D341Med (cell line): ENCODE results near the gene GRM7.

Source experiments
- DNase-seq: peaks from one replicate; pipeline ENCODE4 v3.0.0; 2012; ENCODE audit warnings: low spot score

The GRM7 gene

DNA sequence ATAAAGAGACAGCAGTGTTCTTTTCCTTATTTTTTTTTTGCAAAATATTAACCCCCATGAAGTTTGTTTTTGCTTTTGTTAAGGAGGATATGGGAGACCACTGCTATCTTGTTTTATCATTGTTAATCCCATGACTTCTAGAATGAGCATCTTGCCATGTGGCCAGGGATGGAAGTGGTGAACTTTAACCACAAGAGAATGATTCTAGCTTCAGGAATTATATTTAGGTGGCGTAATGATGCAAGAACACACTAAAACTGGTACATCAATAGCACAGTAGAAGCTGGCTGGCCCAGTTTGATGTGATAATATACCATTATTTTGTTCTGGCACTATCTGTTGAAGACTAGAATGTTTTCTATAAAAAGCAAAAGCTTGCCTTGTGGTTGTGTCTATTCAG, 720.9 kb downstream of the GRM7 start:
- no peak for DNase-seq

DNA sequence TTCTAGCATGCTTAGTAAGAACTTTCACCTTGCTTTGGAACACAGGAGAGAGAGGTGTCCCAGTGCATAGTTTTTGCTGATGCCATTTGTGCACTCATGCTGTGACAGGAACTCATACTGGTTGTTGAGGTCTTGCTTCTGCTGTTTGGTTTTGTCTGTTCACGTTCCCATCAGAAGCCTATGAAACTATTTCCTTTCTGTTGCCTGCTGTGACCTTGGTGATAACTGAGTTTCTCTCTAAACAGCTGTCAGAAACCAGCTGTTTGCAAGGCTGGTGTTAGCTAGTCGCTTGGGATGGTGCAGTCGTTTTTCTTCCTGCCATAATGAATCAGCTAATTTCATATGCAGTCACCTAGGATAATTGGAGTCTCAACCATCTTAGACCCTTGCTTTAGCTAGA, 724.1 kb downstream of the GRM7 start:
- DNase-seq = no peak

DNA sequence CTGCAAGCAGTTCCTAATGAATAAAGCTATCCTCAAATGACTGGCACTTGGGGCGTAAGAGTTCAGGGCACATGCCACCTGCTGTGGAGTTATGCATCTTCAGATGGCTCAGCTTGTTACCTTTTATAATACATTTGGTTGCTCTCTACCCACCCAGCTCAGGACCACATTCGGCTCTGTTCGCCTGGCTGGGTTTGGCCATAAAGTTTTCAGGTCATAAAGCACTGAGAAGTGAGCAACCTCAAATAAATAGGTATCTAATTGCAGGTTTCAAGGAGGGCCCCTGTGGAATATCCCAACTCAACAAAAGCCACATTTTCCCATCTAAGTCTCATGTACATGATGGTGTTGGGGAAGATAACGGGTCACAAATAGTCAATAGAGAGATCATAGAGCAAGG, 727.3 kb downstream of the GRM7 start:
- DNase-seq = no peak

DNA sequence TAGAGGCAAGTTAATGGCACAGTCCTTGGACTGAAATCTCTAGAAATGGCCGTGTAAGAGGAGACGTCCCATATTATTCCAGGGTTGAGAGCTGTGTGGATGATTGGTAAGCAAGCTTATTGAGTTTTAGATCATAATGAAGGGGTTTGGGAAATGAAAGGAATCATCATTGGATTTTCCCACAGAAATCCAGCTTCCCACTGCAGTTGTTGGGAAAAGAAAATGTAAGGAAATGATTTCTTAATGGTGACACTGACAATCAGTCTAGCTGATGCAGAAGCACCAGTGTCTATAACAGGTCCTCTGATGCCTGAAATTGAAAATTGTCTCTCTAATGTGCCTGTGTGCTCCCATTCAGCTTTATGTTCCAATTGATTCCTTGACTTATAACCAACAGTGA, 728.6 kb downstream of the GRM7 start:
- DNase-seq = no peak

DNA sequence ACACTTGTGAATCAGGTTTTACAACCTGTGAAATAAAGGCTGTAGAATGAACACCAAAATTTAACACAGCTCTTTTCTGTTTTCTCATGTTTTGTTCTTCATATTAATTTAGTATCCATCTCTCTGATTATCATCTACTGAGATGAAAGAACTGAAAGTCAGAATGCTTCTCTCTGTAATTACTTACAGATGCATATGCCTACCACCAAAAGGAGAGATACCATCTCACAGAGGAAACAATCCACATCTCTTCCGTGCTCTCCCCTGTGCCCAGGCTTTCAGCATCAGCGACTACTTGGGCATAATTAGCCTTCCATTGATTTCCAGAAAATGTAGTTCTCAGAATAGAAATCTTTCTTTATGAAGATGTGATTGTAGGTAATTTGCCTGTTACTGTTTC, 741.4 kb downstream of the GRM7 start:
- DNase-seq = no peak

DNA sequence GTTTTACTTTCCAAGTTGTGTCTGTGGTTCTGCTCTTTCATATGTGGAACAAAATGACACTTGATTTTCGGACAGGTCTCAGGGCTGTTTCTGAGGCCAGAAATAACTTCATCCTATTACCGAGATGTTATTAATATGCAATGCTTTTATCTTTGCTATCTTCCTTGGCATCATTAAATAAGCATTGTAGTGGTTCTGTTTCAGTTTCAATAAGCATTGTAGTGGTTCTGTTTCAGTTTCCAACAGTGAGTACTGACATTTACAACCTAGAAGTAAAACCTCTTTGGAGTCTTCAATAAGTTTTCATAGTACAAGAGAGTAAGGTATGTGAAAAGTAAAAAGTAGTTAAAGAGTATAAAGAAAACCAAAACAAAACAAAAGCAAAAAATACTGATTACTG, 746.2 kb downstream of the GRM7 start:
- DNase-seq = no peak

DNA sequence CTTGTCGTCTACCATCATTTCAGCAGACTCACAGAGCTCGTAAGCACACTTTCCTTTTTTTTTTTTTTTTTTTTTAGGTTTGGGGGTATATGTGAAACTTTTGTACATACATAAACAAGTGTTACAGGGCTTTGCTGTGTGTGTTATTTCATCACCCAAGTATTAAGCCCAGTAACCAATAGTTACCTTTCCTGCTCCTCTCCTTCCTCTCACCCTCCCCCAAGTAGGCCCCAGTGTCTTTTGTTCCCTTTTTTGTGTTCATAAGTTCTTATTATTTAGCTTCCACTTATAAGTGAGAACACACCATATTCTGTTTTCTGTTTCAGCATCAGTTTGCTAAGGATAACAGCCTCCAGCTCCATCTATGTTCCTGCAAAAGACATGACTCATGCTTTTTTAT, 746.8 kb downstream of the GRM7 start:
- no peak for DNase-seq

DNA sequence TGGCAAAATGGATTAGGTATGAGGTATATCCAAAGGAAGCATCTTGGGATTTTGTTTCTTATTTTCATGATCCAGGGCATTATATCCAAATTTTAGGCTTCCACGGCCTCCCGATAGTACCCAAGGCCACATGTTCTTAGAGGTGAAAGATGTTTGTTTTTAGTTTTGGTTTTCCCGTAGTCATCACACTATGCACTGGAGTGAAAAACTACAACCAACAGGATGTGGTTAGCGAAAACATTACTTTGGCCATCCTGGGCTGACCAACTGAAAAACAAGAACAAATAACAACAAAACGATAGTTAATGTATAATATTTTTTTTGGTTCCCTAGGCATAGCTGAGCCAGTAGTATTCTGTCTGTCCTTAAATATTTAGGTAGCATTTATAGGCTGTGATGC, 749.7 kb downstream of the GRM7 start:
- DNase-seq = no peak

DNA sequence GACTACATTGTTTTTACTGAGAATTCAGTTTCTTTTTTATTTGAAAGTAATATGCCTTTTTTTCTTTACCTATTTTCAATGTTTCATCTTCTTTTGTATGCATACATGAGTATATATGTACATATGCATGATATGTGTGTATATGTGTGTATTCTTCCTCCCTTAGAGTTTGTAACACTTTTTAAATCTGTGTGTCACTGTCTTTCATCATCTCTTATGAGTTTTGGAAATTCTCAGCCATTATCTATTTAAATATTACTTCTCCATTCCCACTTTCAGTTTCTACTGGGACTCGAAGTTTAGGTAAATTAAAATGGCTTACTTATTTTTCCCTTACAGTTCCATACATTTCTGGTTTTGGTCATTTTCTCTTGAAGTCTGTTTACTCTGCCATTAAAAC, 754.1 kb downstream of the GRM7 start:
- DNase-seq = no peak

DNA sequence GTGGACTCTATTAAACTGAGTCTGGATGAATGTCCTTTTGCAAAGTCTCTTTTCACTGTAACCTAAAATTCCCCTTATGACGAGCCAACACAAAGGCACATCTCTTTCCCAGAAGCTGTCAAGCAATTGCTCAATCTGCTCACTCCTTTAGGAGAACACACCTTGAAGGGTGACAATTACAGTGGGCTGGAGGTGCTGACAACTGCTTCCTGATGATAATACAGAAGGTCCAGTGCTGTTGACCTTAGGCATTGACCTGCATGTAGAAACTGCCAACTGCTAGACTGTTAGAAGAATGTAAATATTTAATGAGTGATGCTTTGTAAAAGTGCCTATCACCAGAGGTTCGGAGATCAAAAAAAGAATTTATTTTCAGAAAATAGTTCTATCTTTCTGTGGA, 757.7 kb downstream of the GRM7 start:
- no peak for DNase-seq

DNA sequence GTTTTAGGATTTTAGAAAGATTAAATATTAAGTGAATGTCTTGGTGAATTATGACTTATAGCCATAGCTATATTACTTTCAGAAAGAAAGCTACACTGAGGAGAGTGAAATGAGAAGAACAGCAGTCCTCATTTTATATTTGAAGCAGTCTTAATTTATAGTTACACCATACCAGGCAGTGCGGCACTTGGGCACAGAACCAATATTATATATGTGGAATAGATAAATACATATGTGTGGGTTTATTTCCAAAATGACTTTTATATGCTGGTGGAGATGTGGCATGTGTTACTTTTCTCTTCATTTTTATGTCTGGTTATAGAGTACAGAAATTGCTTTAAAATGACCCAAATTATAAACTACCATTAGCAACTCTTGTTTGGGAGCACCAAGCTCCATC, 759.5 kb downstream of the GRM7 start:
- no peak for DNase-seq

DNA sequence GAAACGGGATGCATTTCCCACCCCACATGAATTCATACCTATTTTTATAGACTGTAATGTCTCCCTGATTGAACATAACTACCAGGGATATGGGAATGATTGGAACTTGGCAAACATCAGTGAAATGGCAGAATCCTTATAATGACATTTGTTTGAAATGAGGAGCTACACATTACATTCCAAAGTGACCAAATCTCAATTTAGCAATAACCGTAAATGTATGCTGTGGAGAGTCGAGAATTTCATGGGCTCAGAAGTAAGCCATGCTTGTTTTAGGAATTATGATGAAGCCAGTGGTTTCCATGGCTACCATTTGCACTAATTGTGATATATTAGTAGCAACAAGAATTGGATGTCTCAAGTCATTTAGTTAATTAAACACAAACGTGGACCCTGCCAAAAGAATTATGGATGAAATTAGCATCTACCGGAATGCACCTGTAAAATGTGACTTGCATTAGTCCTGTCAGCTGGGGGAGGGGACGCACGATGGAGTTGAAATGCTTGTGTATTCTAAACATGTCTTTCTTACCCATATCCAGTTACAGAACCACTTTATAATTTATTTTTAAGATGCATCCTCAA, 760.2 kb downstream of the GRM7 start:
- DNase-seq = no peak

DNA sequence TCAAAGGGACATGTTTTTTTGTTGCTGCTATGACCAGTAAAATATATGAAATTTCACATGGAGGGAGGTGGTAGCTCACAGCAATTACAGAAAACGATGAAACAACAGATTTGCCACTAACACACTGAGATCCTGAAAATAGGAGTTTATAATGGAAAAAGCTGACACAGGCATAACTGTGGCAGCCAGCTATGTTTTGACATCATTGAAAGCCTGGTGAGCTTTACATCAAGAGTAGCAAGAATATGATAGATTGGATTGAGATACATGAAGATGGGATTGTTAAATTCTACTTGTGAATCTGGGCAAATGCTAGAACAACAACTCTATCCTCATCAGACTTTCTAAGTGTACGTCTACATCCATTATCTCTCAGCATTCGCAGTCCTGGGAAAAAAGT, 760.7 kb downstream of the GRM7 start:
- no peak for DNase-seq

DNA sequence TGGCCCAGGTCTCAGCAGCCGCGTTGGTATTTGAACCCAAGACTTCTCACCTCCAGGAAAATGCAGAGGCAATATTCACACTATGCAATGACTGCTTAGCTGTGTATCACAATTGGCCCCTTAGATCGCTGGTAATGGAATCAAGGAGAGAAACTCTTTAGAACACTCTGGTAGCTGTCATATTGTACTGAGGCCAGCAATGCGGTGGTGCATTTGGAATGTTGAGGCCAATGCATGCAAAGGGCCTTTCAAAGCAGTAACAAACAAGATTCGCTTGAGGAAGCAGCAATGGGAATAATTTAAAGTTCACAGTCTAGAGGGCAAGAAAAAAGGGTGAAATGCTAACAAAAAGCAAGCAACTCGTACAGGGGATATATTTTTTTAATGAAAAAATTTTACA, 764.1 kb downstream of the GRM7 start:
- no peak for DNase-seq

DNA sequence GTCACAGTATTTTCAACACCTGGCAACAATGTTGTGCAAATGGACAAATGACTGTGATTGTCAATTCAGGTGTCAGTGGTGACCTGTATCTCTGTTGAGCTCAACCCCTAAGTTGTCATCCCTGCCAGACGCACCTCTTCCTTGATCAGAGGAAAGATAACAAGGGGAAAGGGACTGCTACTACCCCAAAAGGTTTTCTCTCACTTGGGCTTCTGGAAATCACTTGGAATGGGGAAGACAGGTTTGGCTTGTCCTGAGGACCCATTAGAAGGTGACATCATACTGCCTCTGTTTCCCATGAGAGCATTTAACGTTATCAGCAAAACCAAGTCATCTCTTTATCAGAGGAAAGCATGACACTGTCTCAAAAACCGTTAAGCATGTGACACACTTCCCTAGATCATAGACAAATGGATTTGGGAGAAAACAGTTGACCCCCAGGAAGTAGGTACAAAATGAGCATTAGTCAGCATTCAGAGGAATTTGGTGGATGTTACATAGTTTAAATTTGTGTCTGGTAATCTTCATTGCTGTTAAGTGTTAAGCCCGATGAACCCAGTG, 769.5 kb downstream of the GRM7 start:
- DNase-seq = no peak

DNA sequence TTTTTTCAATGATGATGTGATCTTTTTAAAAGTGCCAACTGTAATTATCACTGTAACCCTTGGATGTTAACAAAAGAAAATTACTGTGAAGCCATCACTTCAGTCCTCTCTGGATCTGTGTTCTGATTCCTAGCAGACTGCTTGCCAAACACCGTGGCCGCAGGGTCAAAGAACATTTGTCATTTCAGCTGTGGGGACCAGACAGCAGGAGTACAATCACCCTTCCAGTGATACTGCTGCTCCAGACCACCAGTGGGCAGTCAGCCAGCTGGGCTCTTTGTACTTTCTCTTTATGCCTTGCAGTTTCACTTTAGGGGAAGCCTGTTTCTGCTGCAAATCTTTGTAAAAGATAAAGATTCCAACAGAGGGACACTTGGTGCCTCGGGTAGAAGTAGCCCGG, 770.0 kb downstream of the GRM7 start:
- DNase-seq = no peak

DNA sequence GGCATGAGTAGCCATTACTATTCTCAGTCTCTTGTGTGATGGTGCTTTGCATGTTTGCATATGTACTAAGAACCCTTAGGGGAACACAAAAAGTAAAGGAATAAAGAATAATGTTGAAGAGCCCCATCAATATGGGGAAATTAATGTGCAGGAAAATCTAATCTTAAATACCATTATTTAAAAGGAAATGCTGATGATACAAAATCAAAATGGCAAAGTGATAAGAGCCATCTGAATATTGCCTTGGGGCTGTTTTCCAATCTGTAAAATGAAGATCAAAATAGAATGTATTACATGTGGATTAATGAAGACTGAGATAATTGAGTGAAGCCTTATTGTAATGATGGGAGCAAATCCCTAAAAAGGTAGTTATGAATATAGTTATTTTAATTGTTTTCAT, 771.4 kb downstream of the GRM7 start:
- no peak for DNase-seq

DNA sequence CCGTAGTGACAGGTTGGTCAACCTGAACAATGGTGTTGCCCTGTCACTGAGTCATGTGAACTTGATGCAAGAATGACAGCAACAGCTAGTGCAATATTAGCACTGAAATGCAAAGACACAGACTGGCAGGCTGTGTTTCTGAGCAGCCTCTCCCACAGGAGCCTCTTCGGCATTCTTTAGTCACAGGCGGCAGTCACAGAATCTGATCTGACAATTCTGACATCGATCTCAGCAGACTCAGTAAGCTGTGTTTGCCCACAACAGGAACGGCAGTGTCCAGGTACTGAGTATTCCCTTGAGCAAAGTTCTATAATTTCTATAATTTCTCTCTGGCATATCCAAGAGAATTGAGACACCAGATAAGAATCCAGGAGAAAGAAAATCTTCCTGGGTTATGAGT, 776.8 kb downstream of the GRM7 start:
- DNase-seq = no peak

DNA sequence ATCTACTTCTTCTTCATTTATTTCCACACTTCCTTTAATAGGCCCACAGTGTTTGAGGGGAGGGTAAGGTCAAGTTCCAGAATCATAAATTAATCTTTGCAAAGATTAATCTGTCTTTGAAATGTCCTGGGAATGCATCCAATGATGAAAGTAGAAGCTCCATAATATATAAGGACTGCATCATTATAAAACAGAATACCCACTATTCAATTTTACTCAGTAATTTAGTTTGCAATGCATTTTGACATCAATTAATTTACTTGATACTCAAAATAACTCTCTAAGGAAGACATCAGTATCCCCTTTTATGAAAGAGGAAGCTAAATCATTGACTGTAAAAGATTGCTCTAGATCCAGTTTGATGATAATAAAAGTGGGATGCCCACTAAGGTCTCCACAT, 777.2 kb downstream of the GRM7 start:
- no peak for DNase-seq

DNA sequence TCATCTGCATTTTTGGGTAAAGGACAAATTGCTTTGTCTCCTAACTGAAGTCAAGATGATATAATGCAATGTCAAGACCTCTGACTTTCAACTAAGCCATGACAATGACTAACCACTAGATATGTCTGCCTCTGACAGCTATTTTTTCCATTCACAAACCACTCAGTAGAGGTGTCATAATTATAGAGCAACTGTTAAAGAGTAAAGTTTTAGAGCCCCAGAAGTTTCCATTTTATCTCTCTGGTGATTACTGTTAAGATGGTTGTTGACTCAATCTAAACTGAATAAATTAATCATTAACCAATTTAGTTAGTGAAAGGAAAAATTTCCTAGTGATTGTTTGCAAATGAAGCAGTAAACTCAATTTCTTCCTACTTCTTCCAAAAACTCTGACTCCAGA, 779.9 kb downstream of the GRM7 start:
- no peak for DNase-seq

DNA sequence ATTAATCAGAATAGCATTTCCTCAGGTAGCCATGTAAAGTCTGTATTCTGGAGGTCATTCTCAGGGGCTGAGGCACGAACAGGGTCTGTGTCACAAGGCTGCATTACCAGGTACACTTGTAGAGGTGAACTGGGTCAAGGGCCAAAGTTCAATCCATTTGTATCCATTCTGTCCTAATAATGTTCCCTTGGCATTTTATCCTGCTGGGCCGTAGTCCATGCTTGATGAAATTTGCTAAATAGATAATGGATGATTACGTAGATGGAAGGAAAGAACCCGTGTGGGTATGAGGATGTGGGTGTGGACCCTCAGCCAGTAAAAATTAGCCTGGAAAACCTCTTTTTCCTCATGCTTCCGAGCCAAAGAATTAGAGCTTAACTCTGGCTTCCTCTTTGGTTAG, 785.9 kb downstream of the GRM7 start:
- DNase-seq = no peak

DNA sequence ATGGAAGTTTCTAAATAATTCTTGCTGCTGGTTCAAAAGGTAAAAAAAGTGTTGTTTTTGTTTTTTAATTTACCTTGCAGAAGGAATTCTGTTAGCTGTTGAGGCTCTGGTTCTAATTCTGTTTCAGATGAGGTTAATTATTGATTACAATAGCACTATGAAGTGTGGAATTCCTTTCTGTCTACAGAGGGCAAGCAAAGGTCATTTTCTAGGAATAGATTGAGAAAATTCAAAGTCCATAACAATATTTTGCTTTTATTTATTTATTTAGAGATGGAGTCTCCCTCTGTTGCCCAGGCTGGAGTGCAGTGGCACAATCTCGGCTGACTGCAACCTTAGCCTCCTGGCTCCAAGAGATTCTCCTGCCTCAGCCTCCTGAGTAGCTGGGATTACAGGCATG, 789.6 kb downstream of the GRM7 start:
- no peak for DNase-seq

DNA sequence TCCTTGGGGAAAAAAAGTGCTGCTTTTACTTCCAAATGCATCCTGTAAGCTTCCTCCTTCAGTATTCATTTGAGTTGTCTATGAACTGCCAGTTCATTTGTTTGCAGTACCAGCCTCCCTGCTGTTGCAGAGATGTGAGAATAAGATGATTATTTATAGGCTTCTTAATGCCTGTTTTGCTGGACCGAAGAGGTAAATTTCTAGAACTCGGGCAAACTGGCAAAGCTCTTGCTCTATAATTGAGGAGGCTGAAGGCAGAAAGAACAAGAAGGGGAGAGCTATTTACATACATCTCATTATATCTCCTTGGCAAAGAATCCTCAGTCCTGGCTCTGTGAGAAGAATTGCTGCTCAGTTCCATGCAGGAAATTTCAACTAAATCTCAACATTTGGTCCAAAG, 790.4 kb downstream of the GRM7 start:
- DNase-seq = no peak

DNA sequence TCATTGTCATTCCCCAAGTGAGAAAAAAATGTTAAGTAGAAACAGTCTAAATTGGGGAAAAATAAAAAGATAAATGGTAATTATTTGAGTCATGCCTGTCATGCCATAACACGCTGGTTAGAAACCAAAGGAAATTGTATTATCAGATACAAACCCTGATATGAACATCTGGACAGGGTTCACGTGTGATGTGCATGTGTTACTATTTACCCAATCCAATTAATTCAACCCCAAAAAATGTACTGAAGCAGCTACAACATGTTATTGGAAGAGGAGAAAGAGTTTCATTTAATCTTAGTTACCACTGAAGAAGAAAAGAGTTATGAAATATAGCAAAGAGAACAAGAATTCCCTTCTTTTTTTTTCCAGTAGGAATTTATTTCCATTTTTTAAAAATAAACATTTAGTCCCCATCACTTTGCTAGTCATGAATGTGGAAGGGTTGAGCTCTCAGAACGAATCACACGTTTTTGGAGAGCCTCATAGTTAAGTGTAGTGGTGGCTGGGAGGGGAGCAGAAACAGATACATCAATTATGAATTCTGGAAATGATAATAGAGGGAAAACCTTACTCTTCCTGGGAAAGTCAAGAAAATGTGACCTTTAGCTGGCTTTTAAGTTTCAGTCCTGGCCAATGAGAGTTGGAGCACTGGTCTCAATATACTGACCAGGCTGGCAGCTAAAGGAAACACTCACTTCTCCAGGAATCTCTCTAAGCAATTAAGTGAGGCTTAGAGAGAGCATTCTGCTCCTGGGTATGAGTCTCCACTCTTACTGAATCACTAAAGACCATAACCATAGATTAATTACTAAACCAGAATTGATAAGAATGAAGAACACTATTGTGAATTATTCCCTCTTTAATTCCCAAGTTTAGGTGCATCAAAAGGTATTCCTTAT, 796.5 kb downstream of the GRM7 start:
- no peak for DNase-seq
